Type B pancreatic cell (in vitro differentiated cells): ENCODE results near the gene CLDN4. TPM values are rescaled to one million over a fixed set of nuclear protein-coding genes. Genes with fewer than 3 reads are reported as not detected.
A peak's percentile ranks its signal among the peaks of the same experiment; 100 is the strongest.

Source experiments
- DNase-seq: peaks from one replicate; pipeline ENCODE4 v3.0.0; 2021; ENCODE audit warnings: mixed read lengths; ENCODE audit not compliant: unreplicated experiment; ENCODE audit errors: extremely low spot score
- H3K27ac Mint-ChIP-seq: 2 replicates; pipeline ENCODE4 v1.8.0; 2021; ENCODE audit warnings: mild to moderate bottlenecking, mixed read lengths
- H3K27me3 Mint-ChIP-seq: 2 replicates; pipeline ENCODE4 v1.8.0; 2021; ENCODE audit warnings: mixed read lengths
- H3K36me3 Mint-ChIP-seq: 2 replicates; pipeline ENCODE4 v1.8.0; 2021; ENCODE audit warnings: mixed read lengths
- H3K4me1 Mint-ChIP-seq: one replicate; pipeline ENCODE4 v1.8.0; 2021; ENCODE audit warnings: mixed read lengths; ENCODE audit not compliant: unreplicated experiment
- H3K4me3 Mint-ChIP-seq: 2 replicates; pipeline ENCODE4 v1.8.0; 2021; ENCODE audit warnings: mild to moderate bottlenecking, mixed read lengths
- H3K9me3 Mint-ChIP-seq: 2 replicates; pipeline ENCODE4 v1.8.0; 2021; ENCODE audit warnings: mixed read lengths
- CTCF ChIP-seq: fragments of 200-600 bp; sonication (generic); conservative IDR thresholded peaks from 2 replicates; pipeline ENCODE4 v1.5.0; 2021; ENCODE audit warnings: antibody characterized with exemption, mild to moderate bottlenecking
- total RNA-seq: library from RNA; stranded (reverse); gene quantifications from 2 replicates; pipeline ENCODE4 v1.2.1, GENCODE V29; 2021; ENCODE audit warnings: low replicate concordance

The CLDN4 gene
- total RNA-seq, 1 donor from 2014 or later, result 223 TPM

- Mint-ChIP-seq H3K27ac (peak overlapping the region; percentile 75), H3K27me3 (peaks cover 4% of the 10 kb centered on the region), H3K4me3 (no peak overlapping the region), H3K4me1 (peaks cover 5% of the 10 kb centered on the region), H3K9me3 (no peaks in the 10 kb centered on the region), H3K36me3 (no peaks in the 10 kb centered on the region)
- DNase-seq, result no peak
- TF ChIP-seq CTCF, result no peak
Measured at GRCh38 chr7:73799282-73800141, 31.3 kb upstream of the CLDN4 start.

GRCh38 chr7:73801577-73801976 is 29.2 kb upstream of the CLDN4 start:
- Mint-ChIP-seq H3K27me3 (peaks cover 4% of the 10 kb centered on the region), H3K4me1 (peaks cover 9% of the 10 kb centered on the region), H3K9me3 (no peaks in the 10 kb centered on the region), H3K27ac (no peak overlapping the region), H3K4me3 (no peak overlapping the region), H3K36me3 (no peaks in the 10 kb centered on the region)
- TF ChIP-seq CTCF, result no peak
- DNase-seq, result no peak

- H3K9me3 Mint-ChIP-seq, result no peaks in the 10 kb centered on the region
- no peak for DNase-seq
- H3K27ac Mint-ChIP-seq, result no peak overlapping the region
- no peak overlapping the region for H3K4me3 Mint-ChIP-seq
- H3K4me1 Mint-ChIP-seq, result peaks cover 9% of the 10 kb centered on the region
- no peak for TF ChIP-seq CTCF
- H3K27me3 Mint-ChIP-seq, result peaks cover 4% of the 10 kb centered on the region
- no peaks in the 10 kb centered on the region for H3K36me3 Mint-ChIP-seq
Measured at GRCh38 chr7:73802459-73802858, 28.3 kb upstream of the CLDN4 start.

- Mint-ChIP-seq H3K36me3 (no peaks in the 10 kb centered on the region), H3K4me1 (peaks cover 4% of the 10 kb centered on the region), H3K4me3 (peak overlapping the region; percentile 58), H3K27me3 (no peaks in the 10 kb centered on the region), H3K9me3 (no peaks in the 10 kb centered on the region), H3K27ac (peak overlapping the region; percentile 91)
- no peak for DNase-seq
- no peak for TF ChIP-seq CTCF
Measured at GRCh38 chr7:73809467-73809951, 21.3 kb upstream of the CLDN4 start.

GRCh38 chr7:73810998-73811360 is 19.8 kb upstream of the CLDN4 start:
- Mint-ChIP-seq H3K36me3 (no peaks in the 10 kb centered on the region), H3K27me3 (no peaks in the 10 kb centered on the region), H3K4me3 (no peak overlapping the region), H3K9me3 (no peaks in the 10 kb centered on the region), H3K27ac (peak overlapping the region; percentile 88), H3K4me1 (no peaks in the 10 kb centered on the region)
- no peak for TF ChIP-seq CTCF
- DNase-seq, result no peak
